HG03025 (cell line): ENCODE data around the gene RPUSD1.
"Not testable (repeated sequence)": the region's sequence is repeated elsewhere in the genome, so short reads cannot be mapped to it uniquely, and the experiment has no call there.

Experiments
- ATAC-seq: cut with Tn5 transposase; IDR thresholded peaks from one replicate; pipeline ENCODE4 v1.9.1; 2021; ENCODE audit warnings: mild to moderate bottlenecking, moderate library complexity; ENCODE audit not compliant: unreplicated experiment, low FRiP score

Gene RPUSD1

GRCh38 chr16:785563-786535 is 2.3 kb downstream of the RPUSD1 start:
- ATAC-seq = no peak

- no peak for ATAC-seq
These were observed 3.8 kb downstream of the RPUSD1 start for GRCh38 chr16:784431-784830.

- no peak for ATAC-seq
These were observed 4.6 kb downstream of the RPUSD1 start for GRCh38 chr16:783404-784161.

- ATAC-seq = no peak
These were observed 5.3 kb downstream of the RPUSD1 start for GRCh38 chr16:782766-783403.

- ATAC-seq = no peak
These were observed 5.9 kb downstream of the RPUSD1 start for GRCh38 chr16:782258-782657.

- no peak for ATAC-seq
These were observed 6.7 kb downstream of the RPUSD1 start for GRCh38 chr16:781346-782010.

- ATAC-seq = no peak
These were observed 7.9 kb downstream of the RPUSD1 start for GRCh38 chr16:780296-780695.

- ATAC-seq = no peak
These were observed 8.6 kb downstream of the RPUSD1 start for GRCh38 chr16:779561-779960.

GRCh38 chr16:778909-779527 is 9.2 kb downstream of the RPUSD1 start:
- ATAC-seq = no peak

- ATAC-seq = no peak
These were observed 9.7 kb downstream of the RPUSD1 start for GRCh38 chr16:778447-778846.

- ATAC-seq = no peak
These were observed 10.4 kb downstream of the RPUSD1 start for GRCh38 chr16:777826-778225.

- no peak for ATAC-seq
These were observed 11.4 kb downstream of the RPUSD1 start for GRCh38 chr16:776824-777223.

- not testable (repeated sequence) for ATAC-seq
These were observed 11.9 kb downstream of the RPUSD1 start for GRCh38 chr16:776298-776697.

GRCh38 chr16:775236-775796 is 12.9 kb downstream of the RPUSD1 start:
- ATAC-seq = no peak

- no peak for ATAC-seq
These were observed 13.8 kb downstream of the RPUSD1 start for GRCh38 chr16:774086-775001.

- no peak for ATAC-seq
These were observed 15.2 kb downstream of the RPUSD1 start for GRCh38 chr16:772959-773358.

- ATAC-seq = no peak
These were observed 17.8 kb downstream of the RPUSD1 start for GRCh38 chr16:770411-770810.

GRCh38 chr16:769934-770333 is 18.2 kb downstream of the RPUSD1 start:
- no peak for ATAC-seq
